ENCODE data around the gene NAMPT. TPM values are rescaled to one million over a fixed set of nuclear protein-coding genes. Genes with fewer than 3 reads are reported as not detected.

The NAMPT gene
- total and polyA plus RNA-seq, 9 of the 15 experiments (the other 6 are each of a cell fraction or from before 2014, with no cell fraction given) = 41.1 to 160 (median 106) TPM

GRCh38 chr7:106243893-106244292 lies 40.9 kb downstream of the NAMPT start (continued):
- TF ChIP-seq MEIS2 (IDR thresholded peaks at IDR 0.05; ENCODE audit: partially characterized antibody) = peak; percentile 98
- no peak for TF ChIP-seq ZNF740 (CRISPR knock-in tag; IDR thresholded peaks at IDR 0.05)
- no peak for TF ChIP-seq ZNF740 (tag; IDR thresholded peaks at IDR 0.05)
- TF ChIP-seq ZNF197 (CRISPR knock-in tag; IDR thresholded peaks at IDR 0.05; ENCODE audit: low read depth) = no peak
- TF ChIP-seq E2F5 (CRISPR knock-in tag; IDR thresholded peaks at IDR 0.05) = no peak
- TF ChIP-seq OTX1 (CRISPR knock-in tag; IDR thresholded peaks at IDR 0.05) = no peak
- no peak for TF ChIP-seq BRD4 (IDR thresholded peaks at IDR 0.05)
- TF ChIP-seq TRIM24 (IDR thresholded peaks at IDR 0.05) = peak; percentile 19 to 85; a peak in 3 of 4 replicates
- 0 out of 4 replicates have a peak, but pooled peaks of 1 of the 2 experiments have one; percentile 21 for TF ChIP-seq ZNF639 (CRISPR knock-in tag; conservative IDR thresholded peaks at IDR 0.05 in 1 of 2, IDR thresholded peaks at IDR 0.05 in 1 of 2)
- TF ChIP-seq MGA (IDR thresholded peaks at IDR 0.05) = peak; percentile 92
- no peak for TF ChIP-seq ZNF586 (CRISPR knock-in tag; conservative IDR thresholded peaks at IDR 0.05)
- peak; percentile 82 for TF ChIP-seq BHLHE40 (IDR thresholded peaks at IDR 0.05; ENCODE audit: low read length)

All from K562 (cell line).